COLO668 (cell line): ENCODE measurements around the gene ADK.

Source experiments
- DNase-seq: peaks from one replicate; lab custom pipeline; 2025; ENCODE audit not compliant: unreplicated experiment; lab: John Stamatoyannopoulos, UW

The ADK gene

DNA sequence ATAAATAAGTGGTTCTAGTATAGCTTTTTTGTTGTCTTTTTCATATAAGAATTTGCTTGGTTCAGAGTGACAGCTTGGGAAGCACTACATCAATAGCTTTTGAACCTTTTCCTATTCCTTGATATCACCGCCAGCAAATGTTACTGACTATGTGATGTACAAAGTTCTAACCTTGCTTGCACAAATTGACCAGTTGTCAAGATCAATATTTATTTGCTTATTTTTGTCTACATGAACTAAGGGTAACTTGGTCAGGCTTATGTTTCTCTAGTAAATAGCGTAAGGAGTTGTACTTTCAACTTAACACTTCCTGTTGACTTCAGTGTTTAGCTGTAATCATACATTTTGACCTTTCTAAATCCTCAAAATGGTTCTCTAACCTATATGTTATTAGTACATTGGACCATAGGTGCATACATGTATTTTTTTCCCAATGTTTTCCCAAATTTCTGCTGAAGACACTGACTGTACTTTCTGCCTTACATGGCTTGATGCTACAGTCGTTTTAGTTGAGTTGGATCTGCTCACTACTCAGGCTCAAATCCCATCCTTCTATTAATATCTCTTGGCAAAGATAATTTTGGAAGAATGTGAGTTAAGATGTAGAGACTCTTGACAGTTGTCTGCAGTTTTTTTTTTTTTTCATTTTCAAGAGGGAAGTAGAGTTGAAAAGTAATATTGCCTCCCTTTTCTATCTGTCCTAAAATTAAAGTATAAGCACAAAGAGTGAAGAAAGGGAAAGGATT, 436.3 kb downstream of the ADK start:
- no peak for DNase-seq

DNA sequence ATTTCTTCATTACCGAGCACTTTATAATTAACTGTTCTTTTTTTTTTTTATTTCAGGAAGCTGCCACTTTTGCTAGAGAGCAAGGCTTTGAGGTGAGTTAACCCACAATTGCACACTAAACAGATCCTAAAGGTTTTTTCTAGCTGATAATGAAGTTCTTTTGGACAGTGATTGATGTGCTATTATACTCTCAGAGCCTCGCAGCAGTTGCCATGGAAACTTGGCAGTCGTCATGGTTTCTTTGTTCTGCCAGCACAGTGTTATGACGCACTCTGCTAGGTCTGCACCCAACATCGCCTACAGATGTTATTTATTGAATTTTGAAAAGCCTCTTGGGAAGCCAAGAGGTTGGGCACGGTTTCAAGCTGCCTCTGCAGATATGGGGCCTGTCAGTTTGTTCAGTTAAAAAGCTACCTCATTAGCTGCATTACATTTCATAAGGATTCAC, 438.2 kb downstream of the ADK start:
- DNase-seq = peak; percentile 74

DNA sequence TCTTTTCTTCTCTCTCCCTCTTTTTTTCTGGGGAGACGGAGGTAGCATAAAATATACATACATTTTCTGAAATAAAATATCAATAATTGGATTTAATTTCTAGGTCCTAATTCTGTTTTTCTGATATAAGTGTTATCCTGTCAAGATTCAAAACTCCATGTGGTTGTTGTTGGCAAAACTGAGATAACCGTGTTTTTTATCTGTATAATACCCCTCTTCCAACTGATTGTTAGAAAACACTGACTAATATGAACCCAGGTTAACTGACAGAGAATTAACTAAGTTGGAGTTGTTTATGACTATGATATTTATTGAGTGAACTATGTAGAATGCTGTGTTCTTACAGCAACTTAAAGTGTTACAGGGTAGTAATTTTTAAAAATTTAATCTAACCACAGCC, 438.8 kb downstream of the ADK start:
- no peak for DNase-seq

DNA sequence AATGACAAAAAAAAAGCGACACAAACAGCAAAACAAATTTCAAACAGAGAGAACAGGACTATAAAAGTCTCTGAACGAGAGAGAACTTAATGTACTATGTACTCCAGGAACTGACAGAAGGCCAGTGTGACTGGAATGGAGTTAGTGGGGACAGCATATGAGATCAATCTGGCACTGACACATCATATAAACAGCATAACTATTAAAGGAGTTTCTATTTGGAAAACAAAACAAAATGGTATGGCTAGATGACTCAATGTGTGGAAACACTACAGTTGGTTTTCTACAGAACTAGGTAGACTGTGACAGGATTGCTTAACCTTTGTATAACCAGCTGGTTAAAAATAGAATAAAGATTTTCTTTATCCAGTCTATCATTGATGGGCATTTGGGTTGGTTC, 442.4 kb downstream of the ADK start:
- no peak for DNase-seq

DNA sequence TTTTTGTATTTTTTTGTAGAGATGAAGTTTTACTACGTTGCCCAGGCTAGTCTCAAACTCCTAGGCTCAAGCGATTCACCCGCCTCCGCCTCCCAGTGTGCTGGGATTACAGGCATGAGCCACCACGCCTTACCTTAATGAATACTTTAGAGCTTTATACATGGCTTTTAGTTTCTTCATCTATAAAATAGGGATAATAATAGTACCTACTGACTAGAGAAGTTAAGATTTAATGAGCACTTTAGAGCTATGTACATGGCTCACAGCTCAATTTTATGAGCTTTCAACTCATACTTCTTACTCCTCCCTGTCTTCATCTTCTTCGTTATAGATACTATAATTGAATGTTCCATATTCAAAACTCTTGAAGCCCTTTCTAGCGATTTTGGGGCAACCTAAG, 445.7 kb downstream of the ADK start:
- no peak for DNase-seq

DNA sequence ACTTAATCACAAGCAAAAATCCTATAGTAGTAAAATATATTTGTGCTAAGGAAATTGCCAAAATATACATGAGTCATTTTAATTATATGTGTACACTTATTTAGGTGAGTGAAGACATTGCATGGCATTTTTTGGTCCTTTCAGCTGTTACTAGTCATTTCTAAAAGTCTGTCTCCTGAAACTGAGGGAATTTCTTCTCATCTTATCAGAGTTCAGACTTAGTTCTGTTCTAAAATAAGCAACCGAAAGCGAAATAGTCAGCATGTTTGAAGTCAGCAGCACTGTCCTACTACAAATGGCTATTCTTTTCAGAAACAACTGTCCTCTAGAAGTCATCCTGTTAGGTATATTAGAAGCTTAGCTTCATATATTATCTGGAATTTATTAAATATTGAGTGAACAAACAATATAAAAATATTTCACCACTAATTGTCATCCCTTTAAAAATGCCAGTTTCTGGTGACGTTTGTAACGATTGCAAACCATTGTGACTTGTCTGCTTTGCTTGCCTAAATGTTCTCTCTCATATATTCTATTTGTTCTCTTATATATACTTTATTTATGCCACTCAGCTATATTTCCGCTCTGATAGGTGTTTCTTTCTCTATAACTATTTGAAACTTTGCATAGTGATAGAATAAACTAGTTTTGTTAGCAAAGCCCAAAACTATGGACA, 448.0 kb downstream of the ADK start:
- no peak for DNase-seq

DNA sequence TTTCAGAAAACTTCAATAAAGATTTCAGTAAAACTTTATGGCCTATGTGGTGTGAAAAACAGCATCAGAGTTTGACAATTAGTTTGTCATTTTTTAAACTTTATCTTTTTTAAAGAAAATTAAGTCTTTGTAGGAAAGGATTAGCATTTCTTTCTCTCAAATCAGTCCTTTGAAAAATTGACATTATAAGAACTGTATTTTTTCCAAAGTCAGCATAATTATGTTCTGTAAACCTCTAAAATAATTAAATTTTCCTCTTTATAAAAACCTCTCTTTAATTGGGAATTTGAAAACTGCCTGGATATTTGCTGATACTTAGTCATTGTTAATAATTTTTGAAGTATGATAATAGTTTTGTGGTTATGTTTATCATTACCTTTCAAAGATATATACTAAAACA, 448.7 kb downstream of the ADK start:
- DNase-seq = no peak

DNA sequence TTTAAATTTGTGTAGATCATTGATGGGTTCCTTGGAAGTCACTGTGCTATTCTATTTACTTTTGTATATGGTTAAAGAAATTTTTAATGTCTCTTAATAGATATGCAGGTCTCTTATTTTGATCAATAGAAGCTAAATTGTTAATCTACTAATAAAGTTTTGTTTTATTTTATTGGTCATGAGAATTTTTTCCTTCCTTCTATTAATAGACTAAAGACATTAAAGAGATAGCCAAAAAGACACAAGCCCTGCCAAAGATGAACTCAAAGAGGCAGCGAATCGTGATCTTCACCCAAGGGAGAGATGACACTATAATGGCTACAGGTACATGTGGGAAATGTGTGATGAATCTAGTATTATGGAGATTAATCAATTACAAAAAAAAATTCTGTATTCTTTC, 449.1 kb downstream of the ADK start:
- DNase-seq = no peak

DNA sequence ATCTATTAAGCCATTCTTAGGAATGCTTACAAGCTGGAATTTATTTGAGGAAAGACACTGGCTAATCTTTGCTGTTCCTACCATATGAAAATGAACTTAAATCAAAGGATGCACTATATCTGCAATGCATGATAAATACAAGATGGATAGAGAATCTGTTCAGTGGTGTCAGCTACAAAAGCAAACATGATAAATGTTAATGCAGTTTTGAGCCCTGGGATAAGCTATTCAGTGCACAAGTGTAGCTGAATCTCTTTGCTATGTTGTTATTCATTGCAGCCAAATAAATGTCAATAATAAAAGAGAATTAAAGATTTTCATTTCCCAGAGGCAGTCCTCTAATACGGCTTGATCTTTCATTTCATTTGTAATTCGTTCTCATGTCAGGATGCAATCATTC, 451.6 kb downstream of the ADK start:
- no peak for DNase-seq

DNA sequence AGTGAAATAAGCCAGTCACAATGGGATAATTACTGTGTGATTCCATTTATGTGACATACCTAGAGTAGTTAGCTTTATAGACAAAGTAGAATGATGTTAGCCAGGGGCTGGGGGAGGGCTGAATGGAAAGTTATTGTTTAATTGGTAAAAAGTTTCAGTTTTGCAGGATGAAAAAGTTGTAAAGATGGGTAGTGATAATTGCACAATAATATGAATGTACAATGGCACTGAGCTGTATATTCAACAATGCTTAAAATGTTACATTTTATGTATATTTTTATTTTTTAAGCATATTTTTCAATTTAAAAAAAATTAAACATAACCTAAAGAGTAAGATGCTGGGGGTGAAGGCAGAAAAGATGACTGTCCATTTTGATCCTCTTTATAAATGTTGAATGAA, 459.3 kb downstream of the ADK start:
- no peak for DNase-seq

DNA sequence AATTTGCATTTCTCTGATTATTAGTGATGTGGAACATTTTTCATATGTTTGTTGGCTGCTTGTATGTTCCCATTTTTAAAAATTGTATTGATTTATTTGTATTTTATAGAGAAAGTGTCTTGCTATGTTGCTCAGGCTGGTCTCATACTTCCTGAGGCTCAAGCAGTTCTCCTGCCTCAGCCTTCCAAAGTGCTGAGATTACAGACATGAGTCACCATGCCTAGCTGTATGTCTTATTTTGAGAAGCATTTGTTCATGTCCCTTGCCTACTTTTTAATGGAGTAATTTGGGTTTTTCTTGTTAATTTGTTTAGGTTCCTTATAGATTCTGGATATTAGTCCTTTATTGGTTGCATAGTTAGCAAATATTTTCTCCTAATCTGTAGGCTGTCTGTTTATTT, 461.2 kb downstream of the ADK start:
- DNase-seq = no peak

DNA sequence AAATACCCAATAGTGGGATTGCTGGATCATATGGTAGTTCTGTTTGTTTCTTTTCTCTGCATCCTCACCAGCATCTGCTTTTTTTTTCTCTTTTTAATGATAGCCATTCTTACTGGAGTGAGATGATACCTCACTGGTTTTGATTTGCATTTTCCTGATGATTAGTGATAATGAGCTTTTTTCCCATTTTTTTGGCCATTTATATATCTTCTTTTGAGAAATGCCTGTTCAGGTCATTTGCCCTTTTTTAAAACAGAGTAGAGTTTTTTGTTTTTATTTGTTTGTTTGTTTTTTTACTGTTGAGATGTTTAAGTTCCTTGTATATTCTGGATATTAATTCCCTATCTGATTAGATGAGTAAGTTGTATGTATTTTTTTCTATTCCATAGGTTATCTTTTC, 469.6 kb downstream of the ADK start:
- DNase-seq = no peak

DNA sequence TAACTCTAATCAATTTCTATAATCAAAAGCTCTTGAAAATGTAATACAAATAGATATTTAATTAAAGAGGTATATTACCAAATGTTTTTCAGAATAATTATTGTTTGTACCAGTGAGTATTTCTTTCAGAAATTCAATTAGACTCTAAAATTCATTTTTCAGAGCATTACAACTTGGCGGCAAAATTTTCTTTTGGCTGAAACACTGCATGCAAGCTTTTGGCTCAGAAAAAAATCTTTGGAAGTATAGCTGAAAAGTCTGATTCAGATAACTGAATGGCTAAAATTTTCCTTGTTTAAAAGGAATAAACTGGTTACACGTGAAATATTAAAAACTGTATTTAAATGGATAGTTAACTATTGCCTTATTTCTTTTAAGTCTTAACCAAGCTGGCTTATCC, 472.8 kb downstream of the ADK start:
- no peak for DNase-seq

DNA sequence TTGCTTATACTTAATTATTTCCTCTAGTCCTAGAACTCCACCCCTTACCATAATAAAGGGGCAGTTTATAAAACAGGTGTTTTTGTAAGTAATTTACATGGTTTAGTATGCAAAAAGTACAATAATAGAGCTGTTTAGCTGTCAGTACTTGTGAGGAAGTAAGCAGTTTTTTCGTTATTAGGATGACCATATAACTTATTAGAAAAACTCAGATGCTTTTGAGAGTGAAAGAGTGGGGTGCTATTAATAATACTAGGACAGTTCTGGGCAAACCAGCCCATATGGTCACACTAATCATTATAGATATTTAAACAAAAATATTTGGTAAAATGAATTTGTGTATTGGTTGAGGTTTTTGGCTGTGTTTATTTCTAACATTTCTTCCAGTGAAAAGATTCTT, 473.5 kb downstream of the ADK start:
- no peak for DNase-seq

DNA sequence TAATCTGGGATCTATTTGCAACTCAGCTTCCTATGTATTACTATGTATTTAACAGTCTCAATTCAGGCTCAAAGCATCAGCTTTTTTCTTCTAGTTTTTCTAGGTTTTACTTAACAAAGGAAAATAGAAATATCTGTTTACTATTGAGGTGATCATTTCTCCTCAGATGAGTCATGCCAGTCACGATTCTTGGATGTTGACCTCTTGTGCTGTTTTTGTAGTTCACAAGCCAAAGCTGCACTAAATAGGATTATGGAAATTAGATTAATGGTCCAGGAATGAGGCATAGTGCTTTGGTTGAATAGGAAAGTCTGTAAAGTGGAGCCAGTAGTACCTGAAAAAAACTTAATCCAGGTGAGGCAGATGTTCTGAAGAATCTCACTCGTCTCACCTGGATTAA, 477.1 kb downstream of the ADK start:
- no peak for DNase-seq

DNA sequence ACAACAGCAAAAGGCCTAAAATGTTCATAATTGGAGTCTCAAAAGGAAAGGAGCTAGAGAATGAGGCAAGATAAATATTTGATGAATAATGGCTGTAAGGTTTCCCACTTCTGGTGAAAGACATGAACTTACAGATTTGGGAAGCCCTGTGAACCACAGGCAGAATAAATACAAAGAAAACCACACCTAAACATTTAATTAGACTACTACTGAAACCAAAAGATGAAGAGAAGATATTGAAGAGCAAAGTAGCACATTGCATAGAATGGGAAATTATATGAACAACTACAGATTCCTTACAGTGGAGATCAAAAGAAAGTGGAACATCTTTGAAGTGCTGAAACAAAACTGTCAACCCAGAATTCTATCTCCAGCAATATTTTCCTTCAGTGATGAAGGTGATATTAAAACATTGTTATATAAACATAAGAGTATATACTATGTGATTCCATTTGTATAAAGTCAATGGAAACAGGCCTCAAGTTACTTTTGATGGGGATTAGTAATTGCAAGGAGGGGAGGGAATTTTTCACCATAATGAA, 484.0 kb downstream of the ADK start:
- DNase-seq = no peak

DNA sequence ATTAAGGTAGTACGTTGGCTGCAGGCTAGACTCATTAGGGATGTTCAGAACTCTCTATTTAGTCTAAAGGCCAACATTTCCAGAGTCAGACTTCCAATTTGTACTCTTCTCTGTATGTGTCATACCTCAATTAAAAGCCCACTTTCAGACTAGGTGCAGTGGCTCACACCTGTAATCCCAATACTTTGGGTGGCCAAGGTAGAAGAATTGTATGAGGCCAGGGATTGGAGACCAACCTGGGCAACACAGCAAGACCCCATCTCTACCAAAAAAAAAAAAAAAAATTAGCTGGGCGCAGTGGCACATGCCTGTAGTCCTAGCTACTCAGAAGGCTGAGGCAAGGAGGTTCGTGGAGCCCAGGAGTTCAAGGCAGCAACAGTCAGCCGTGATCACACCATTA, 484.6 kb downstream of the ADK start:
- no peak for DNase-seq

DNA sequence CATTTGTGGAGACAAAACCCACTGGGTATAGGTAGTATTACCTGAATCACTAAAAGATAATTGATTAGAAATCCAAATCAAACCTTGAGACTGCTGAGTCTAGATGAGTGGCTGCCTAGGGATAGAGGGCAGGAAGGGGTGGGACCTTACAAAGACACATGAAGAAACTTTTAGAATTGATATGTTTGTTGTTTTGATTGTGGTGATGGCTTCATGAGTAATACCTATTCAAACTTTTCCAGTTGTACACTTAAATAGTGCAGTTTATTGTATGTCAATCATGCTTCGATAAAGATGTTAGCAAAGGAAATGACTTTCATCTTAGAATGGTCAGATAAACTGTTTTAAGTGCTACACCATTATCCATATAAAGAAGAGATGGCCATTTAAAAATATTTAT, 486.7 kb downstream of the ADK start:
- DNase-seq = no peak

DNA sequence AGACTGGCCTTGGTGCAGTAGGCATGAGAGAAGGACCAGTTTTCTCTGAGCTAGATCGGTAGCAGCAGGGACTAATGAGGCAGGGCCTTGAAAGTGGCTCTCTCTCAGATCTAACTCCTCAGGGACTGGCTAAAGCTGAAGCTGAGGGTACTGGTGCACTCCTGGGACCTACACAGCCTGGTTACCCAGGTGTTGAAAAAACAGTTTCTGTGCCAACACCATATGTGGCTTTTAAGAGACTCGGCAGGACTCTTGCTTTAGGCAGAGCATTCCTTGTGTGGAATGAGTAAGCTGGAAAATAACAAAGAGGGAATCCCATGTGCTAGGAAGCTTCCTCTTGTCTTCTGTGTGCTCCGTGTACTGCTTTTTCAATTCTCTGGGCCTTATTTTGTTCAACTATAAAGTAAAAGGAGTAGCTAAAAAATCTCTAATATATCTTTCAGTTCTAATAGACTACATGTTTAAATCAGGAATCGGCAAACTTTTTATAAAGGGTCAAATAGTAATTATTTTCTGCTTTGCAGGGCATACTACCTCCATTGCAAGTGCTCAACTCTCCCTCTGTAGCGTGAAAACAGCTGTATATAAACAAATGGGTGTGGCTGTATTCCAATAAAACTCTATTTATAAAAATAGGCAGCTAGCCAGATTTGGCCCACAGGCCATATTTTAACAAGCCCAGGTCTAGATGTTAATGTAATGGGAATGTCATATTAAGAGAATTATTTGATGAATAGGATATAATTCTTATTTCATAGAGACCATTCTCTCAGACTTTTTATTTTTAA, 489.3 kb downstream of the ADK start:
- no peak for DNase-seq

DNA sequence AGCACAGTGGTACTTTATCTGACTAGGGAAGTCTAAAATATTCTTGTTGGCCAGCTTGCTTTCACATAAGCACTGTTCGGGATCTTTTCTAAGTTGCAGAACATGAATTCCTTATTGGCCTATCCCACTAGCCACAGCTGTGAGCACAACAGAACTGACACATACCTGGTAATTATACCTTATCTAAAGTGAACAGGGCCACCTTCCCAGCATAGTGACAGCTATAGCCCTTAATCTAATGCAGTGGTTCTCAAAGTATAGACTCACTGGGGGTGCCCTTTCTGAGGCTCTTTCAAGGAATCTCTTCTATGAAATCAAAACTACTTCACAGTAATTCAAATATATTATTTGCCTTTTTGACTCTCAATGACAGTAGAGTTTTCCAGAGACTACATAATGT, 490.6 kb downstream of the ADK start:
- no peak for DNase-seq

DNA sequence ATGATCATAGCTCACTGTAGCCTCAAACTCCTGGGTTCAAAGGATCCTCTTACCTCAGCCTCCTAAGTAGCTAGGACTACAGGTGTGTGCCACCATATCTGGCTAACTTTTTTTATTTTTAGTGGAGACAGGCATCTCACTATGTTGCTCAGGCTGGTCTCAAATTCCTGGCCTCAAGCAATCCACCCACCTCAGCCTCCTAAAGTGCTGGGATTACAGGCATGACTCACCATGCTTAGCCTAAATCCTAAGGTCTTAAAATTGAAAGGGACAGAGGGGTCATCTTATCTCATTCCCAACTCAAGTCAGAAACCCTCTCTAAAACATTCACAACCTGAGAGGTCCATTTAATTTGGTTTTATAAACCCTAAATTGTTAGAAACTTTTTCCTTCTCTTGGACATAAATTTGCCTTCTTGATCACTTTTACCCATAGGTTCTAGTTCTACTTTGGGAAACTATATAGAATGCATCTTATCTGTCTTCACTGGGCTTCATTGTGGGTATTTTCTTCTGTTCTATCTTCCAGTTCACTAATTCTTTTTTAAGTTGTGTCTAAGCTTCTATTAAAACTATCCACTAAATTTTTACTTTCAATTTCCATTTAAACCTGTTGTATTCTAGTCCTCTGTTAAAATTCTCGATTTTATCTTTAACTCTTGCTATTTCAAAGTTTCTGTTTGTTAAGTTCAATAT, 492.0 kb downstream of the ADK start:
- DNase-seq = no peak
